Neural cell (in vitro differentiated cells): ENCODE results near the gene BMAL1. TPM values are rescaled to one million over a fixed set of nuclear protein-coding genes. Genes with fewer than 3 reads are reported as not detected.

Source experiments
- H2AFZ ChIP-seq: fragments of 200-600, 300-800 bp; sonication (generic), shearing (Covaris generic); 2 replicates; pipeline ENCODE4 v1.6.0; 2014; ENCODE audit warnings: low read depth, mild to moderate bottlenecking, antibody characterized with exemption, low read length, moderate library complexity
- H3F3A ChIP-seq: fragments of 200-600 bp; shearing (Covaris generic); 2 replicates; pipeline ENCODE4 v1.6.1; 2016; ENCODE audit warnings: mild to moderate bottlenecking, moderate library complexity, mixed read lengths, antibody characterized with exemption, low read length; ENCODE audit not compliant: insufficient read depth, poor library complexity, severe bottlenecking
- H3K27ac ChIP-seq: fragments of 200-600, 300-800 bp; sonication (generic), shearing (Covaris generic); 2 replicates; pipeline ENCODE4 v1.5.1; 2014; ENCODE audit warnings: mild to moderate bottlenecking, low read length, moderate library complexity
- H3K27me3 ChIP-seq: fragments of 300-800, 200-600 bp; sonication (generic), shearing (Covaris generic); 2 replicates; pipeline ENCODE4 v1.6.0; 2014; ENCODE audit warnings: mild to moderate bottlenecking, low read depth, low read length, moderate library complexity; ENCODE audit not compliant: insufficient read depth
- H3K36me3 ChIP-seq: fragments of 300-800, 200-600 bp; sonication (generic), shearing (Covaris generic); 2 replicates; pipeline ENCODE4 v1.5.1; 2014; ENCODE audit warnings: mild to moderate bottlenecking, antibody characterized with exemption, low read length, moderate library complexity; ENCODE audit not compliant: insufficient read depth
- H3K4me2 ChIP-seq: fragments of 300-800, 200-600 bp; sonication (generic), shearing (Covaris generic); 2 replicates; pipeline ENCODE4 v1.6.0; 2014; ENCODE audit warnings: mild to moderate bottlenecking, low read length
- H3K4me3 ChIP-seq: fragments of 300-800, 200-600 bp; sonication (generic), shearing (Covaris generic); 2 replicates; pipeline ENCODE4 v1.5.1; 2014; ENCODE audit warnings: mild to moderate bottlenecking, low read length, moderate library complexity
- H3K79me2 ChIP-seq: fragments of 200-600 bp; shearing (Covaris generic); replicated peaks from 2 replicates; pipeline ENCODE4 v1.6.0; 2014; ENCODE audit warnings: mild to moderate bottlenecking, low read length, moderate library complexity; ENCODE audit not compliant: insufficient read depth
- H3K9ac ChIP-seq: fragments of 300-800, 200-600 bp; sonication (generic), shearing (Covaris generic); 2 replicates; pipeline ENCODE4 v1.6.1; 2016; ENCODE audit warnings: mild to moderate bottlenecking, low read length, mixed read lengths
- H3K9me2 ChIP-seq: fragments of 200-600 bp; shearing (Covaris generic); 2 replicates; pipeline ENCODE4 v1.6.1; 2016; ENCODE audit warnings: mild to moderate bottlenecking, low read length, mixed read lengths; ENCODE audit not compliant: insufficient read depth
- H3K9me3 ChIP-seq: fragments of 200-600, 300-800 bp; sonication (generic), shearing (Covaris generic); 2 replicates; pipeline ENCODE4 v1.6.1; 2016; ENCODE audit warnings: mild to moderate bottlenecking, mixed run types, low read length, moderate library complexity, mixed read lengths
- H4K20me1 ChIP-seq: fragments of 200-600 bp; shearing (Covaris generic); 2 replicates; pipeline ENCODE4 v1.6.1; 2016; ENCODE audit warnings: mild to moderate bottlenecking, mixed run types; ENCODE audit not compliant: insufficient read depth
- CTCF ChIP-seq: fragments of 450-650 bp; IDR thresholded peaks from 2 replicates; pipeline ENCODE4 v1.5.1; 2014; ENCODE audit warnings: antibody characterized with exemption, mild to moderate bottlenecking, moderate library complexity; ENCODE audit not compliant: poor library complexity, severe bottlenecking
- EP300 ChIP-seq: fragments of 450-650 bp; conservative IDR thresholded peaks from 2 replicates; pipeline ENCODE4 v1.6.1; 2014; ENCODE audit warnings: antibody characterized with exemption, mild to moderate bottlenecking, moderate library complexity; ENCODE audit not compliant: poor library complexity, severe bottlenecking
- EZH2 ChIP-seq: fragments of 200-600, 300-800 bp; shearing (Covaris generic), sonication (generic); IDR thresholded peaks from 2 replicates; pipeline ENCODE4 v1.6.1; 2014; ENCODE audit warnings: antibody characterized with exemption, low read length, borderline replicate concordance, mild to moderate bottlenecking; ENCODE audit not compliant: insufficient read depth, poor library complexity, severe bottlenecking
- MXI1 ChIP-seq: fragments of 450-650 bp; conservative IDR thresholded peaks from 2 replicates; pipeline ENCODE4 v1.6.1; 2014; ENCODE audit warnings: antibody characterized with exemption, mild to moderate bottlenecking; ENCODE audit not compliant: poor library complexity, severe bottlenecking
- POLR2AphosphoS5 ChIP-seq: IDR thresholded peaks from 2 replicates; pipeline ENCODE4 v1.6.1; 2012
- RAD21 ChIP-seq: fragments of 450-650 bp; conservative IDR thresholded peaks from 2 replicates; pipeline ENCODE4 v1.6.1; 2014; ENCODE audit warnings: antibody characterized with exemption, mild to moderate bottlenecking, moderate library complexity
- REST ChIP-seq: IDR thresholded peaks from 2 replicates; pipeline ENCODE4 v1.6.1; 2012; ENCODE audit warnings: borderline replicate concordance
- SMC3 ChIP-seq: fragments of 450-650 bp; conservative IDR thresholded peaks from 2 replicates; pipeline ENCODE4 v1.6.1; 2014; ENCODE audit warnings: antibody characterized with exemption, mild to moderate bottlenecking, moderate library complexity; ENCODE audit not compliant: poor library complexity
- TAF1 ChIP-seq: IDR thresholded peaks from 2 replicates; pipeline ENCODE4 v1.6.1; 2012; ENCODE audit warnings: low read depth
- polyA plus RNA-seq: library from polyadenylated mRNA; depleted of rRNA; stranded (reverse); fragments of >200 nt; gene quantifications from 2 replicates; pipeline ENCODE4 v1.2.3, GENCODE V29; 2014

Gene BMAL1
- polyA plus RNA-seq, 1 donor from 2014 or later: 17.1 TPM

GRCh38 chr11:13311570-13311969 is 34.0 kb downstream of the BMAL1 start:
- Histone ChIP-seq H3K27me3 (no peaks in the 10 kb centered on the region), H2AFZ (no peak overlapping the region), H3K4me3 (no peak overlapping the region), H3K36me3 (no peaks in the 10 kb centered on the region), H3K4me2 (no peak overlapping the region), H3F3A (no peaks in the 10 kb centered on the region), H3K9me2 (no peaks in the 10 kb centered on the region), H3K9ac (no peak overlapping the region), H4K20me1 (no peaks in the 10 kb centered on the region), H3K79me2 (no peaks in the 10 kb centered on the region), H3K9me3 (no peaks in the 10 kb centered on the region), H3K27ac (no peak overlapping the region)
- TF ChIP-seq POLR2AphosphoS5 (no peak), RAD21 (no peak), SMC3 (no peak), TAF1 (no peak), EZH2 (no peak), CTCF (no peak), REST (no peak), MXI1 (no peak), EP300 (no peak)

GRCh38 chr11:13313005-13313819 is 35.6 kb downstream of the BMAL1 start:
- Histone ChIP-seq H3K9me3 (no peaks in the 10 kb centered on the region), H4K20me1 (no peaks in the 10 kb centered on the region), H3K4me3 (no peak overlapping the region), H3F3A (no peaks in the 10 kb centered on the region), H3K9ac (no peak overlapping the region), H3K27me3 (no peaks in the 10 kb centered on the region), H3K4me2 (no peak overlapping the region), H3K79me2 (no peaks in the 10 kb centered on the region), H3K36me3 (no peaks in the 10 kb centered on the region), H3K27ac (no peak overlapping the region), H2AFZ (no peak overlapping the region), H3K9me2 (no peaks in the 10 kb centered on the region)
- TF ChIP-seq EP300: no peak
- TF ChIP-seq REST: no peak
- TF ChIP-seq MXI1: no peak
- TF ChIP-seq SMC3: no peak
- no peak for TF ChIP-seq RAD21
- no peak for TF ChIP-seq EZH2
- no peak for TF ChIP-seq TAF1
- TF ChIP-seq POLR2AphosphoS5: no peak
- no peak for TF ChIP-seq CTCF
